Thyroid gland (tissue), 4 donors: Measurements from ENCODE around the gene NFIX. TPM values are rescaled to one million over a fixed set of nuclear protein-coding genes. Genes with fewer than 3 reads are reported as not detected.

Experiments used
- DNase-seq, 2 donors: peaks; one replicate each; pipeline ENCODE4 v3.0.0-alpha.2; 2019
- H3K27ac ChIP-seq, 3 donors: fragments of 200-600 bp; sonication (generic); 1 replicate in 2 of 3; 2 replicates in 1 of 3; pipeline ENCODE4 v1.5.1; 2016 to 2019; ENCODE audit warnings: mild to moderate bottlenecking in 1 of 3, moderate library complexity in 1 of 3
- H3K27me3 ChIP-seq: fragments of 200-600 bp; sonication (generic); one replicate; pipeline ENCODE4 v1.5.1; 2019
- H3K36me3 ChIP-seq, 2 donors: fragments of 200-600 bp; sonication (generic); one replicate each; pipeline ENCODE4 v1.5.1; 2016 to 2019
- H3K4me1 ChIP-seq, 2 donors: fragments of 200-600 bp; sonication (generic); one replicate each; pipeline ENCODE4 v1.5.1; 2017 to 2019
- H3K4me3 ChIP-seq, 3 donors: fragments of 200-600 bp; sonication (generic); replicated peaks in 1 of 3; 1 replicate in 2 of 3; 2 replicates in 1 of 3; pipeline ENCODE4 v1.5.1; 2016; ENCODE audit warnings: mild to moderate bottlenecking in 1 of 3
- H3K9me3 ChIP-seq: fragments of 200-600 bp; sonication (generic); one replicate; pipeline ENCODE4 v1.5.1; 2017
- POLR2A ChIP-seq, 2 donors: fragments of 450-650 bp; IDR thresholded peaks; one replicate each; pipeline ENCODE4 v1.6.1; 2017; ENCODE audit warnings: antibody characterized with exemption in 2 of 2, mild to moderate bottlenecking in 2 of 2, moderate library complexity in 1 of 2
- WGBS, 2 donors: methylation state at CpG; one replicate each; pipeline ENCODE4 v1.1.5; 2017; 5-methylcytosine and 5-hydroxymethylcytosine counted together
- intact Hi-C: fragments of 100-400 bp; cut with DNase I; formaldehyde crosslinking; loops from one replicate; pipeline ENCODE4 v1.15.1; 2023
- total RNA-seq, 4 donors: library from RNA; depleted of rRNA; stranded (reverse); fragments of >200 nt; gene quantifications; one replicate each; pipeline ENCODE4 v1.2.3, GENCODE V29; 2016
- TF ChIP-seq, protein P1 (sequence below), 6 experiments: fragments of 200-600 bp in 3 of 6; fragments of 450-650 bp in 3 of 6; sonication (generic) in 3 of 6; IDR thresholded peaks; one replicate each; pipeline ENCODE4 v1.5.1; 2016 to 2019; ENCODE audit warnings: antibody characterized with exemption in 6 of 6, mild to moderate bottlenecking in 2 of 6, inconsistent platforms in 1 of 6, moderate library complexity in 1 of 6

The NFIX gene
- total RNA-seq, 4 donors from 2014 or later = 38.8 to 70.2 (median 62.4) TPM

DNA sequence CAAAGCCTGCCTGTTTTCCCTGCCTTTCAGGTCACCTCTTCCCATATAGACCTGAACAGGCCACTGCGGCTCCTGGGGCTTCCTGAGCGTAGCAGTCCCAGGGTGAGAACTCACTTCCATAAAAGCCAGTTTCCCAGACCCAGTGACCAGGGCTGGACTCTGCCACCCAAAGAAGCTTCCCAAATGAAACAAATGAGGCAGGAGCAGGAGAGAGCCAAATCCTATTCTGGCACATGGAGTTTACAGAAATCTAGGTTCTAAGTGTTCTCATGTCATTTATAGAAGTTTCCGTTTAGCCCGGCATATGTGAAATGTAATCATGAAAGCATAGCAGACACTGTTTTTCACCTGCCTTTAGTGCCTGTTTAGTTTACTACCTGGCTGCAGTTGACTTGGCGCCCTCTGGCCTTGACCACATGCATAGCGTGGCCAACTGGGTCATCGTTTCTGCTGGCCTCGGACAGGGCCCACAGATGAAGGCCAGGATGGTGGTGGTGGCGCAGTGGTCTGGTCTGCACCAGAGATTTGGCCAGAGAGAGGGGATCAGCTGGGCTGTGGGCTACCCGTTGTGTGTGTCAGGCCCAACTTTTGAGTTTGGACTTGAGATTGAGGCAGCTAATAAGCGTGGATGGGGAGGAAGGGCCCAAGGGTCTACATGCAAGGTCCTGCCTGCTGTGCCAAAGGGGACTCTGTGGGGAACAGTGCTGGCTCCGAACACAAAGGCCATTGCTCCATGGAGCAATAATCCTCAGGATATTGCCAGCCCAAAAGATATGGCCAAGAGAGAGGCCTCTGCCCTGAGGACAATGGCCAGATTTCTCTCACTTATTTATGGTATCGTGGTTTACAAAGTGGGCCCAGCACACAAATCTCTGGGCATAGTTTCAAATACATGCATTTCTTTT lies 43.3 kb downstream of the NFIX start:
- 86 to 93% methylated on average over 13 of the region's 13 CpGs for whole genome bisulfite sequencing, 2 donors
- intact Hi-C loops = no loop called here
- no peak overlapping the region for H3K4me3 ChIP-seq
- no peaks in the 10 kb centered on the region for H3K27me3 ChIP-seq
- H3K4me1 ChIP-seq = peaks cover 97 to 99% of the 10 kb centered on the region in 2 donors
- no peaks in the 10 kb centered on the region for H3K9me3 ChIP-seq
- TF ChIP-seq, protein P1, sequence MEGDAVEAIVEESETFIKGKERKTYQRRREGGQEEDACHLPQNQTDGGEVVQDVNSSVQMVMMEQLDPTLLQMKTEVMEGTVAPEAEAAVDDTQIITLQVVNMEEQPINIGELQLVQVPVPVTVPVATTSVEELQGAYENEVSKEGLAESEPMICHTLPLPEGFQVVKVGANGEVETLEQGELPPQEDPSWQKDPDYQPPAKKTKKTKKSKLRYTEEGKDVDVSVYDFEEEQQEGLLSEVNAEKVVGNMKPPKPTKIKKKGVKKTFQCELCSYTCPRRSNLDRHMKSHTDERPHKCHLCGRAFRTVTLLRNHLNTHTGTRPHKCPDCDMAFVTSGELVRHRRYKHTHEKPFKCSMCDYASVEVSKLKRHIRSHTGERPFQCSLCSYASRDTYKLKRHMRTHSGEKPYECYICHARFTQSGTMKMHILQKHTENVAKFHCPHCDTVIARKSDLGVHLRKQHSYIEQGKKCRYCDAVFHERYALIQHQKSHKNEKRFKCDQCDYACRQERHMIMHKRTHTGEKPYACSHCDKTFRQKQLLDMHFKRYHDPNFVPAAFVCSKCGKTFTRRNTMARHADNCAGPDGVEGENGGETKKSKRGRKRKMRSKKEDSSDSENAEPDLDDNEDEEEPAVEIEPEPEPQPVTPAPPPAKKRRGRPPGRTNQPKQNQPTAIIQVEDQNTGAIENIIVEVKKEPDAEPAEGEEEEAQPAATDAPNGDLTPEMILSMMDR (IDR thresholded peaks at IDR 0.05) = no peak
- no peak for TF ChIP-seq POLR2A (IDR thresholded peaks at IDR 0.05)
- no peaks in the 10 kb centered on the region for H3K36me3 ChIP-seq
- peak overlapping the region in 2 of 3 donors; percentile 88 to 93 for H3K27ac ChIP-seq
- DNase-seq = no peak

DNA sequence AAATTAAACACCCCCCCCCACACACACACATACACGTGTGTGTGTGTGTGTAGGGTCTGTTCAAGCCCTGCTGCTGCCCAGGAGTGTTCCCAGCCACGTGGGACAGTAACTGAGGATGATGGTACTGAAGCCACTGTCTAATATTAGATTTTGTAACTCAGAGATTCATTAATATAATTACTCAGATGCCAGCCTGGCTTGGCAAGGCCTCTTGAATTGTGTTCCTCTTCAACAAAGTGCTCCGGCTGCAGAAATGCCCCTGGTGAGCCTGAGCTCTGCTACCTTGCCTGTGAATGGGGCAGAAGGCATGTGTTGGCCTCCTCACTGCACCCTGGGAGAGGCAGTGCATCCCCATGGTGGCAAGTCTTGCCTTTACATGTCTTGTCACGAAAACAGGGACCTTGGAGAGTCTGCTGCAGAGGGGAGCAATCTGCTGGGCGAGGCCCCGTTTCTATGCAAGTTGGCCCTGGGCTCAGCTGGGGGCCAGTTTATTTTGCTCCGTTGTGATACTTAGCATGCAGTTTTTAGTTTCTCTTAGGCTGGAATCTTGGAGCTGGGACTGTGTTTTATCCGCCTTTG lies 44.0 kb downstream of the NFIX start:
- intact Hi-C loops = no loop called here
- no peak overlapping the region for H3K4me3 ChIP-seq
- no peaks in the 10 kb centered on the region for H3K36me3 ChIP-seq
- H3K27ac ChIP-seq = peak overlapping the region in 2 of 3 donors; percentile 81 to 90
- no peak for TF ChIP-seq POLR2A (IDR thresholded peaks at IDR 0.05)
- TF ChIP-seq, protein P1 (IDR thresholded peaks at IDR 0.05) = no peak
- H3K4me1 ChIP-seq = peaks cover 92 to 94% of the 10 kb centered on the region in 2 donors
- 60 to 66% methylated on average over 8 of the region's 8 CpGs for WGBS, 2 donors
- H3K9me3 ChIP-seq = no peaks in the 10 kb centered on the region
- no peak for DNase-seq
- no peaks in the 10 kb centered on the region for H3K27me3 ChIP-seq

DNA sequence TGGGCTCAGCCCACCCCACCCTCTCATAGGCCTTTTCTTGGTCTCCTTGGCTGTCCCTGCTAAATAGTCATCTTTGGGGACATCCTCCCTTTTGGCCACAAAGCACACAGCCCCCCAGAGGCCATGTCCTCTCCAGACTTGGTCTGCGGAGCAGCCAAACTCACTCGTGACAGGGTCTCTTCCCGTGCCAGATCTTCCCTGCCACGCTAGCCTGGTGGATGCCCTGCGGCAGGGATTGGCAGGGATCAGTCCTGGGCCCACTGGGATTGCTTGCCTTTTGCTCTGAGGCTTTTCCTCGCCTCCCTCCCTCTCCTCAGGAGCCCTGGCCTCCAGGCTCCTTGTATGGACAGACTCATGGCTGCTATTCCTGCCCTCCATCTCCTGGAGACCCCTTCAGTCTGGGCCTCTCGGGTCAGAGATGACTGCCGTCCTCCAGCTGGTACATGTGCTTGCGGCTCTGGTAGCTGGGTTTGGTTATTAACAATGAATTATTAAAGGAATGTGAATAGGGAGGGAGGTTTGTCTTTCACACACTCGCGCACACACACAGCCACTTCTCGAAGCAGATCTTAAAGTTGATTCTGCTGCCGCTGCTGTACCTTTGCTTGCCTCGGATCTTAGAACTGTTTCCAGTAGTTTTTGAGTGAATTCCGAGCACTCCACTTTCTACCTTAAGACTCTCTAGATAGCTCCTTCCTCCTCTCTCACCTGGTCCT lies 45.1 kb downstream of the NFIX start:
- H3K9me3 ChIP-seq = no peaks in the 10 kb centered on the region
- no peak overlapping the region for H3K4me3 ChIP-seq
- H3K27ac ChIP-seq = peak overlapping the region; percentile 76 to 90 (median 81)
- H3K27me3 ChIP-seq = no peaks in the 10 kb centered on the region
- DNase-seq = peak in 1 of 2 donors; percentile 49
- no peaks in the 10 kb centered on the region for H3K36me3 ChIP-seq
- WGBS, 2 donors = 48 to 49% methylated on average over 15 of the region's 15 CpGs
- H3K4me1 ChIP-seq = peaks cover 88 to 94% of the 10 kb centered on the region in 2 donors
- TF ChIP-seq, protein P1 (IDR thresholded peaks at IDR 0.05) = no peak
- TF ChIP-seq POLR2A (IDR thresholded peaks at IDR 0.05) = no peak
- intact Hi-C loops = no loop called here

DNA sequence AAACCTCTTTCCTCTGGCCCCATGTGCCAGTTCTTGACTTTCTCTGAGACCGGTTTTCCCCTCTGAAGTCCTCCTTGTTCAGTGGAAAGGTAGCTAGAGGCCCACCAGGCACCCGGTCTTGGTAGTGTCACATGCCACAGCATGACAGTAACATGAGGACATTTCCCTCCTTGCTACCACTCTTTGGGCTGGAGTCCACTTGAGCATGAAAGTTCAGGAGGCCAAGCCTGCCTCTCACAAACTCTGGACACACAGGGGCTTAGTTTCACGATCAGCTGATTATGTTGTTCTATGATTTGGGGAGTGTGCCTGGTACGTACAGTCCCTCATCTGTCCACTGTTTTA lies 45.6 kb downstream of the NFIX start:
- Histone ChIP-seq H3K4me1 (peaks cover 84 to 91% of the 10 kb centered on the region in 2 donors), H3K36me3 (no peaks in the 10 kb centered on the region), H3K4me3 (no peak overlapping the region), H3K27me3 (no peaks in the 10 kb centered on the region), H3K27ac (peak overlapping the region; percentile 76 to 90 (median 81)), H3K9me3 (no peaks in the 10 kb centered on the region)
- intact Hi-C loops = no loop called here
- no peak for TF ChIP-seq POLR2A (IDR thresholded peaks at IDR 0.05)
- TF ChIP-seq, protein P1 (IDR thresholded peaks at IDR 0.05) = no peak
- 26 to 28% methylated on average over 4 of the region's 4 CpGs for WGBS, 2 donors
- DNase-seq = peak; percentile 67 to 68
